HG03439 (cell line): ENCODE data around the gene PRDM16.

Source experiments
- ATAC-seq: cut with Tn5 transposase; IDR thresholded peaks from one replicate; pipeline ENCODE4 v1.9.1; 2021; ENCODE audit warnings: mild to moderate bottlenecking, moderate library complexity; ENCODE audit not compliant: unreplicated experiment

PRDM16 gene

DNA sequence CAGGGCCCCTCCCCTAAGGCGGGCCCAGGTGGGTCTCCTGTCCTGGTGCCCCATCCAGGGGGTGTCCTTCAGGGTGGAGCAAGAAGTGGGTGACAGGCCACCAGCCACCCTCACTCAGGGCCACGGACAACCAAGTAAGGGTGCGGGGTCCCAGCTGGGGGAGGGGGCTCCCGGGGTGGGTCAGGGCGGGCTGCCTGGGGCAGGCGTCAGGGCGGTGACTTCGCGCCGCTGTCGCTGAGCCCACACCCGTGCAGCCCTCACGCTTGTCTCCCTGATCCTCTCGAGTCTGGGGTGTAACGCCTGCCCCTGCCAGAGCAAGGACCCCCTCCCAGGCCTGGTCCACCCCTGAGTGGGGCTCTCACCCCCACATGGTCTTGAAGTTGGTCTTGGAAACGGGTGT is 407.7 kb downstream of the PRDM16 start:
- no peak for ATAC-seq

DNA sequence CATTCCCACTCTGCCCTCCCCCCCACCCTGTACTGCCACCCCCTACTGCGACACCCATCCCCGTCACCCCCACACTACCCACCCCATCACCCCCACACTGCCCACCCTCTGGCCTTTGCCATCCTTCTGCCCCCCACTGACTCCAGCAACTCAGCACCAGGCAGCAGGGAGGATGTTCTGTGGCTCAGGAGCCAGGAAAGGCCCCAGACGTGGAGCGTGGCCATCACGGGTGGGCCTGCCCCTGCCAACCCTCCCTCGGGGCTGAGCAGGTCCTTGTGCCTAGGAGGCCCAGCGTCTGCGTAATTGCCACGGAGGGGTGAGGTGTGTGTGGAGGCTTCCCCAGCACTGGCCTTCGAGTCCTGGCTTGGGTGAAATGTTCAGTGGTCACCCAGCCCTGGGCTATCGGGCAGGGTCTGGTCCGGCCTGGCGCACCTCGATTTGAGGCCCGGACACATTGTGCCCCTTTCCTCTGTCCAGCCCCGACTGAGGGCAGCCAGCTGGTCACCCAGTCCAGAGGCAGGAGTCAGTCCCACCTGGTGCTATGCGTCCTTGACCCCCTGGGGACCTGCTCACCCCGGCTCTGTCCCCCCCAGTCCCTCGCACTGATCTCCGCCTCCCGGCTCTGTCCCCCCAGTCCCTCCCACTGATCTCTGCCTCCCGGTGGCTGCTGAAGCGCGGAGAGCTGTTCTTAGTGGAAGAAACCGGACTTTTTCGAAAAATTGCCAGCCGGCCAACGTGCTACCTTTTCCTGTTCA is 408.4 kb downstream of the PRDM16 start:
- no peak for ATAC-seq

DNA sequence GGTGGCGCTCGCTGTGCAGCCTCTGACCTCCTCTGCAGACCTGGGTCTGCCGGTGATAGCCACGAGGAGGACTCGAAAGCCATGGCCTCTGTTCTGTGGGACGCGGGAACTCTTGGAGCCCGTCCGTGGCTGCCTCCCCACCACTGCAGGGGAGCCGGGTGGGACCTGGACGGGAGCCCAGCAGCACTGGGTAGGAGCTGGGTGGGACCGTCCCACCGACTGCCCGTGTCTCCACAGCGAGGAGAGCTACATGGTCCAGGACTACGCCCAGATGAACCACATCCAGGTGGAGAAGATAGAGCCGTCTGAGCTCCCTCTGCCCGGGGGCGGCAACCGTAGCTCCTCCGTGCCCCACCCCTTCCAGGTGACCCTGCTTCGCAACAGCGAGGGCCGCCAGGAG is 409.2 kb downstream of the PRDM16 start:
- ATAC-seq = no peak

DNA sequence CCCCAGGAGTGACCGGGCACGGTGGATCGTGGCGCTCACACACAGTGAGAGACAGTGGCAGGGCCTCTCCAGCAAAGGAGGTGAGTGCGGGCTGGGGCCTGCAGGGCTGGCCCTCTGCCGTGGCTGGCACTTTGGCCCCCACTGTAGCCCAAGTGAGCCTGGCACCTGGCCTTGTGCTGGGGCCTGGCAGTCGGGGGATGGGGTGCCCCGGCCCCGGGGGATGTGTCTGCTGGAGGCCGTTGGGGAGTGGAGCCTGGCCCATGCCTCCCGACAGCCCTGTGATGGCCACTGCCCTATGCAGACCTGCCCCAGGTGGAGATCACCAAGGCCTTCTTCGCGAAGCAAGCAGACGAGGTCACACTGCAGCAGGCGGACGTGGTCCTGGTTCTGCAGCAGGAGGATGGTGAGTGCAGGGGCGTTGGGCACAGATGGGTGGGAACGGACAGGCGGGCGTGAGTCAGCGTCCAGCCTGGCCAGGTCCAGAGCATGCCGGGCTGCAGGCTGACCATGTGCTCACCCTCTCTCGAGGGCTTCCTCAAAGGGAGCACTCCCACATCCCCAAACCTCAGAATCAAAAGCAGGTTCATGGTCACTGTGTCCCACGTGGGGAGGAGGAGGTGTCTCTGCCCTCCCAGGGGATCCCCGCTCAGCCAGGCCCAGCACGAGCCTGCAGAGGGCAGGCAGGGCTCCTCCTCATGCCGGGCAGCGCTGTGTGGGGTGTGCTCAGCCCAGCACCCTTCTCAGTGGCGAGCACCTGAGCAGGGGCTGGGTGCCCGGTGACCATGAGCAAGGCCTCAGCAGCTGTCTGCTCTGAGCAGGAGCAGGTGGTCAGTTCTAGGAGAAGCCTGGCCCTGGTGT is 410.7 kb downstream of the PRDM16 start:
- no peak for ATAC-seq

DNA sequence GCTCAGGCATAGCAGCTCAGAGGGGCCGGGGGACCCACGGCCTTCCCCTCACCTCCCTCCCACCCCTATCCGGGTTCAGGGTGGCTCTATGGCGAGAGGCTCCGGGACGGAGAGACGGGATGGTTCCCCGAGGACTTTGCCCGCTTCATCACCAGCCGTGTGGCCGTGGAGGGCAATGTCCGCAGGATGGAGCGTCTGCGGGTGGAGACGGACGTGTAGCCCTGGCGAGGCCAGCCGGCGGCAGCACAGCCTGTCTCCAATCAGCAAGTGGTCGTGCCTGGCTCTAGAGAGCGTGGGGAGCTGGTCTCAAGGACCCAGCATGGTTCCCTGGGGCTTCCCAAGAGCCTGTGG is 411.3 kb downstream of the PRDM16 start:
- no peak for ATAC-seq

DNA sequence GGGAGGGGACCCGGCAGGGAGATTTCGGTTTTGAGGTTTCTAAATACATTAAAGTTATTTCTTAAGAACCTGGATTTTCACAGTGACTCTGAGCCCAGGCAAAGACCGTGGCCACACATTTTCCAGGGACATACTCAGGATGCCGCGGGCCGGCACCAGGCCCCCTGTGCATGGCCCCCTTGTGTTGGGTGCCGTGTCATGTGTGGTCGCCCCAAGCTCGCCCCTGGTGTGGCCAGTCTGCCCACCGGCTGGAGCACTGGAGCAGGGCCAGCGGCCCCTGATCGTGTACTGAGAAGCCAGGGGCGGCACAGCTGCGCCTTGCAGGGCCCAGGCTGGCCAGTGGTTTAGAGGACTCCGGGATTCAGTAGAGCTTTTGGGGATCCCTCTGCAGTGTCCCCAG is 412.0 kb downstream of the PRDM16 start:
- no peak for ATAC-seq

DNA sequence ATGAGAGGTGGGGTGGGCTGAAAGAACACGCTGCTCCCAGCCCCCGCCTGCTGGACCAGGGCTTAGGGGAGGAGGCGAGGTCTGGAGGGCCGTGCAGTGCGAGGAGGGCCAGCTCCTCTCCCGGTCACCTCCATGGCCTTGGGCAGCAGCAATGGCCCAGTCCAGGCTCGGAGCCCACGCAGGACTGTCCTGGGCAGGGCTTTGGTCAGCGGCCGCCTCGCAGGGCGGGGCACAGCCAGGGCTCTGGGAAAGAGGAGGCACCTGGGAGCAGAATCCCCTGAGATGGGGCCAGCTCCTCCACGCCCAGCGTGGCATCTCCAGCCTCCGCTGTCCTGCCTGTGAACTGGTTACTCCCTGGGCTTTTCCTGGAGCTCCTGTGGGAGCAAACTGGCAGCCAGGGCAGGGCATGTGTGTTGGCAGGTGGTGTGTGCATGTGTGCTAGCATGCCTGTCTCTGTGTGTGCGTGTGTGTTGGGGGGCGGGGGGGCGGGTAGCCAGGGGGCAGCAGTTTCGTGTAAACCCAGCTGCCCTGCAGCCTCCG is 412.9 kb downstream of the PRDM16 start:
- no peak for ATAC-seq

DNA sequence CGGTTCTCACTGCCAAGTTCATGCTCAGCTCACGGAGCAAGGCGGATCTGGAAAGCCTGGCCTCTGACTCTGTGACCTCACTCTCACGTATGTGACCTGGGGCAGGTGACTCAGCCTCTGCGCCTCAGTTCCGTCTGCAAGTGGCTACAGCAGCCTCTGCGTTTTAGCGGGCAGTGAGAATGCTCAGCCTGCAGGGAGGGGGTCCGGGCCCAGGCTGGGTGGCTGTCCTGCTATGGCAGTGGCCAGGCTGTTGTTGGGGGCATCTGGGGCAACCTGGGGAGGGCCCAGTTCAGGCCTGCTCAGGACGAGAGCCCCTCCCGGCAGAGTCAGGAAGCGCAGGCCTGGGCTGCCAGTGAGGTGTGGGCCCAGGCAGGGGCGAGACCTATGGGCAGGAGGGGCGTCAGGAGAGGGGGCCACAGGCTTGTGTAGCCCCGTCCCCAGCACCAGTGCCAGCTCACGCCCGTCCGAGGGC is 413.4 kb downstream of the PRDM16 start:
- no peak for ATAC-seq

DNA sequence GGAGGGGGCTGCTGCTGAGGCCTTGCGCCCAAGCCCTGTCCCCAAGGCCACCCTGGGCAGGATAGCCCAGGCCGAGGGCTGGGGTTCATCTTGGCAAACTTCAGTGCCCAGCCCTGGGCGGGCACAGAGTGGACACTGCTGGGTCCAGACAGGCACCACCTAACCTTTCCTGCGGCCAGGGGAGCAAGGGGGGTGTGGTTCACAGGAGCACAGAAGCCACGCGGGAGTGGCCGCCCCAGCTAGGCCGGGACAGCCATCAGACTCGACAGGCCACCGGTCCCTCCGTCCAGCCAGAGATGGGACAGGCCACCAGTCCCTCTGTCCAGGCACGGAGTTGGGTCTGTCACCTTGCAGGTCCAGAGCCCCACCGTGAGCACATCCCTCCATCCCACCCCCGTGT is 414.4 kb downstream of the PRDM16 start:
- no peak for ATAC-seq

DNA sequence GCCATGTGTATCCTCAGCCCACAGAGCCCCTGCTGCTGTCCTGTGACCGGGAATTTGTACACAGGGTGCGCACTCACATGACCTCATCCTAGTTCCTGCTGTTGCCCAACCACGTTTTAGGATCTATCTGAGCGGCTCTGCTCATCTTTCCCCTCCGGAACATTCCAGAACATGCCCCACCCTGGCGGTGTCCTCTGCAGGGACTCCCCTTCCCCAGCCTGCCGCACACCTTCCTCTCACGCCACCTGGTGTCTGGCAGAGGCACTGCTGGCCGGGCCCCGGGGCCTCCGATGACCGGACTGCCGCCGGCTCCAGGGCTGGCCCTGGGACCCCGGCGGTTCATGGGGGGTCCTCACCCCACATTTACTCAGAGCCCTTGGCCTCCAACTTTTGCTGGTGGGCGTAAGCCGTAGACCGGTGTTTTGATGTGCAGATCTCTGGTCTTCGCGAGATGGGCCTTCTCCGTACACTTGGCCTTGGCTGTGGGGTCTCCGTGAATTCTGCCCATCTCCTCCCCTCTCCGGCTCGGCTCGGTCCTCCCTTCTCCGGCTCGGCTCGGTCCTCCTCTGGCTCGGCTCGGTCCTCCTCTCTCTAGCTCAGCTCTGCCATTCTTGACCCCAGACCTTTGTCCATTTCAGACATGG is 414.9 kb downstream of the PRDM16 start:
- ATAC-seq = no peak

DNA sequence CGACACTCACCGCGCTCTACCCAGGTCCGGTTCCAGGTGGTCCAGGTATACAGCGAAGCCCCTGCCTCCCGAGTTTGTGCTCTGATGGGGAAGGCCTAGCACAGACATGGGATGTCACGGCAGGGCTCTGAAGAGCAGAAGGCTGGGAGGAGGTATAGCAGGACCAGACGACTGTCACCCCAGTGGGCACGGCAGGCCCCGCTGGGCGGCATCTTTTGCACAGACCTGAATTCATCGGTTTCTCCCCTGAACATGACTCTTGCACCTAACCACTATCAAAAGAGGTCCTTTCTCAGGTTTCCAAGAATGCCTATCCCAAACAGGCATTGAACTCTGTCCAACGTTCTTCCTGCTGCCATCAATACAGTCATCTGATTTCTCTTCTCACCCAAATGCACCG is 416.0 kb downstream of the PRDM16 start:
- no peak for ATAC-seq
